GM12892 (cell line): ENCODE measurements around the gene CITED2.

Experiments
- POLR2A ChIP-seq: IDR thresholded peaks from 2 replicates; pipeline ENCODE4 v1.6.1; 2011; ENCODE audit warnings: low read depth, low read length, control low read depth
- POLR2AphosphoS5 ChIP-seq: IDR thresholded peaks from 2 replicates; pipeline ENCODE4 v1.6.1; 2011; ENCODE audit warnings: low read depth, low read length, control low read depth

- no peak for TF ChIP-seq POLR2A
- no peak for TF ChIP-seq POLR2AphosphoS5
Observed at GRCh38 chr6:139336488-139336887, 38.0 kb downstream of the CITED2 start.
